ENCODE measurements around the gene CHCHD4. TPM values are rescaled to one million over a fixed set of nuclear protein-coding genes. Genes with fewer than 3 reads are reported as not detected.

Gene CHCHD4
- polyA plus RNA-seq, 2 of the 4 experiments (the other 2 are of a cell fraction): 37.3 to 48.8 TPM

GRCh38 chr3:14138109-14138877 lies 13.6 kb upstream of the CHCHD4 start:
- Histone ChIP-seq H3K27ac (no peak overlapping the region), H3K4me1 (peaks cover 14% of the 10 kb centered on the region), H3K9me3 (no peaks in the 10 kb centered on the region), H3K4me2 (no peak overlapping the region), H3K4me3 (no peak overlapping the region)
- DNase-seq (ENCODE audit: low read depth in 1 of 2, low spot score in 1 of 2): no peak
- TF ChIP-seq SMC3 (IDR thresholded peaks at IDR 0.05) (no peak), HDAC2 (IDR thresholded peaks at IDR 0.05) (no peak), NPAS2 (CRISPR knock-in tag; IDR thresholded peaks at IDR 0.05; ENCODE audit: borderline replicate concordance) (no peak), EHMT2 (IDR thresholded peaks at IDR 0.05; ENCODE audit: low read depth) (no peak), BHLHE40 (IDR thresholded peaks at IDR 0.05; ENCODE audit: low read depth, low read length) (no peak), NR3C1 (IDR thresholded peaks at IDR 0.05) (no peak), KDM1A (IDR thresholded peaks at IDR 0.05; ENCODE audit: low read depth) (no peak), NFE2L2 (conservative IDR thresholded peaks at IDR 0.05; ENCODE audit: low read length) (no peak), ZC3H11A (IDR thresholded peaks at IDR 0.05) (no peak), MYC (IDR thresholded peaks at IDR 0.05; ENCODE audit: borderline replicate concordance, low read length) (no peak), ELK1 (IDR thresholded peaks at IDR 0.05; ENCODE audit: low read depth, low read length) (no peak), HES2 (IDR thresholded peaks at IDR 0.05) (no peak), ATOH8 (CRISPR knock-in tag; IDR thresholded peaks at IDR 0.05; ENCODE audit: low read depth) (no peak), RARB (CRISPR knock-in tag; IDR thresholded peaks at IDR 0.05) (no peak), TFCP2L1 (CRISPR knock-in tag; IDR thresholded peaks at IDR 0.05) (no peak), ESRRA (IDR thresholded peaks at IDR 0.05; ENCODE audit: borderline replicate concordance, low read length) (no peak), ZNF302 (CRISPR knock-in tag; IDR thresholded peaks at IDR 0.05) (no peak)
- no peak for ATAC-seq
- 95% methylated on average over 16 of the region's 16 CpGs for WGBS (ENCODE audit: missing lambda C conversion rate)
- ChIA-PET POLR2A (interaction anchor here (1.1 kb wide), 1 partner anchor 40 kb away, joined by 4 read pairs; the partner anchor contains the start of genes LSM3 and XPC), CTCF (interaction anchor here (1.0 kb wide), 2 partner anchors 264 to 482 kb away, joined by 3 read pairs; partner anchors contain the start of gene SLC6A6)
- FAIRE-seq: no peak

- POLR2A ChIA-PET: no interaction called here
- FAIRE-seq: no peak
- WGBS (ENCODE audit: missing lambda C conversion rate): 59% methylated on average over 2 of the region's 3 CpGs
- H3K27ac ChIP-seq: peak overlapping the region in 1 of 2 experiments; percentile 24; a peak in 1 of 6 replicates
- H3K4me3 ChIP-seq: no peak overlapping the region
- ATAC-seq: no peak
- no peaks in the 10 kb centered on the region for H3K9me3 ChIP-seq
- no peak overlapping the region for H3K4me2 ChIP-seq
- no peak for DNase-seq (ENCODE audit: low read depth in 1 of 2, low spot score in 1 of 2)
- peaks cover 8% of the 10 kb centered on the region; the same call in 2 of the 3 replicates for H3K4me1 ChIP-seq
- TF ChIP-seq HEYL (CRISPR knock-in tag; IDR thresholded peaks at IDR 0.05) (no peak), USF2 (IDR thresholded peaks at IDR 0.05) (no peak), HES2 (IDR thresholded peaks at IDR 0.05) (no peak), FOSL2 (IDR thresholded peaks at IDR 0.05) (no peak), FOSL2 (CRISPR knock-in tag; IDR thresholded peaks at IDR 0.05) (no peak), CEBPB (IDR thresholded peaks at IDR 0.05) (no peak), GATA3 (IDR thresholded peaks at IDR 0.05; ENCODE audit: borderline replicate concordance) (no peak), KDM5A (IDR thresholded peaks at IDR 0.05) (no peak), PBX3 (IDR thresholded peaks at IDR 0.05) (no peak), PHF8 (IDR thresholded peaks at IDR 0.05; ENCODE audit: borderline replicate concordance, low read depth) (no peak), MAZ (IDR thresholded peaks at IDR 0.05; ENCODE audit: borderline replicate concordance, low read depth, low read length) (no peak), MAX (IDR thresholded peaks at IDR 0.05) (no peak), RAD21 (conservative IDR thresholded peaks at IDR 0.05 in 1 of 2, IDR thresholded peaks at IDR 0.05 in 1 of 2) (no peak), RARB (CRISPR knock-in tag; IDR thresholded peaks at IDR 0.05) (no peak), FOSB (CRISPR knock-in tag; IDR thresholded peaks at IDR 0.05) (no peak), KDM1A (IDR thresholded peaks at IDR 0.05; ENCODE audit: low read depth) (no peak), FOXS1 (CRISPR knock-in tag; IDR thresholded peaks at IDR 0.05) (no peak), NPAS2 (CRISPR knock-in tag; IDR thresholded peaks at IDR 0.05; ENCODE audit: borderline replicate concordance) (no peak), CTCF (IDR thresholded peaks at IDR 0.05) (no peak)
- CTCF ChIA-PET: interaction anchor here (0.6 kb wide), 1 partner anchor 1314 kb away, joined by 3 read pairs; no protein-coding TSS in a partner anchor
Measured at GRCh38 chr3:14137445-14137844, 12.8 kb upstream of the CHCHD4 start.
